Choroid plexus epithelial cell (primary cell): Measurements from ENCODE around the gene ZFP1.

Experiments used
- DNase-seq: peaks from one replicate; pipeline ENCODE4 v3.0.0-alpha.2; 2010; ENCODE audit warnings: low read depth
- H3K4me3 ChIP-seq: 2 replicates; pipeline ENCODE4 v1.5.1; 2011; ENCODE audit warnings: low read depth, mild to moderate bottlenecking, control low read depth, low read length, moderate library complexity
- CTCF ChIP-seq: conservative IDR thresholded peaks from 2 replicates; pipeline ENCODE4 v1.5.1; 2011; ENCODE audit warnings: low read depth, mild to moderate bottlenecking, control low read depth, inconsistent platforms, low read length, moderate library complexity

The ZFP1 gene

GRCh38 chr16:75103994-75104393 lies 44.3 kb upstream of the ZFP1 start:
- TF ChIP-seq CTCF, result no peak
- H3K4me3 ChIP-seq, result no peak overlapping the region
- no peak for DNase-seq

GRCh38 chr16:75104836-75105235 lies 43.5 kb upstream of the ZFP1 start:
- H3K4me3 ChIP-seq, result no peak overlapping the region
- TF ChIP-seq CTCF, result no peak
- no peak for DNase-seq

GRCh38 chr16:75105306-75106061 lies 42.8 kb upstream of the ZFP1 start:
- TF ChIP-seq CTCF, result no peak
- no peak overlapping the region for H3K4me3 ChIP-seq
- DNase-seq, result peak; percentile 50

- no peak overlapping the region for H3K4me3 ChIP-seq
- no peak for TF ChIP-seq CTCF
These were observed 41.7 kb upstream of the ZFP1 start for GRCh38 chr16:75106351-75107274.

GRCh38 chr16:75107505-75107904 lies 40.8 kb upstream of the ZFP1 start:
- no peak for TF ChIP-seq CTCF
- no peak overlapping the region for H3K4me3 ChIP-seq
- DNase-seq, result no peak

More at GRCh38 chr16:75106351-75107274, 41.7 kb upstream of the ZFP1 start:
- DNase-seq, result no peak

- peak; percentile 90 for DNase-seq
- no peak for TF ChIP-seq CTCF
- no peak overlapping the region for H3K4me3 ChIP-seq
These were observed 39.3 kb upstream of the ZFP1 start for GRCh38 chr16:75108792-75109731.
